GM12878 (cell line): ENCODE results near the gene GNPTG. TPM values are rescaled to one million over a fixed set of nuclear protein-coding genes. Genes with fewer than 3 reads are reported as not detected.
A peak's percentile ranks its signal among the peaks of the same experiment; 100 is the strongest.

ENCODE experiments used
- ATAC-seq: fragments of 200-7000 bp; cut with Tn5 transposase; 3 replicates; pipeline ENCODE4 v1.9.1; 2020; ENCODE audit warnings: mild to moderate bottlenecking, moderate library complexity
- BruUV-seq: library from RNA; stranded (reverse); fragments of 400-500 nt; replicated peaks from 2 replicates; lab custom pipeline; 2021; lab: Mats Ljungman, UMichigan
- CTCF ChIA-PET: fragments of 300-600 bp; sonication (Branson Sonifier 250); formaldehyde crosslinking; extraction: SDS; loops from one replicate; lab custom pipeline; 2021; ENCODE audit warnings: inconsistent platforms; lab: Yijun Ruan, JAX
- POLR2A ChIA-PET: fragments of 350-600 bp; formaldehyde crosslinking; extraction: SDS; loops from one replicate; lab custom pipeline; 2021; ENCODE audit warnings: inconsistent platforms; lab: Charles Lee
- RAD21 ChIA-PET: fragments of 300-600 bp; sonication (Branson Sonifier 250); formaldehyde crosslinking; loops from one replicate; lab custom pipeline; 2023; ENCODE audit warnings: antibody characterized with exemption; ENCODE audit not compliant: unreplicated experiment; lab: Charles Lee
- SMC1A ChIA-PET: fragments of 300-600 bp; sonication (Branson Sonifier 250); formaldehyde crosslinking; loops from one replicate; lab custom pipeline; 2023; ENCODE audit not compliant: unreplicated experiment, uncharacterized antibody; lab: Charles Lee
- DNase-seq: peaks from one replicate; pipeline ENCODE4 v3.0.0-alpha.2; 2011; ENCODE audit warnings: low read depth, low spot score
- FAIRE-seq: peaks from 3 replicates; lab custom pipeline; 2011; peaks lifted over from hg19 to GRCh38; lab: Jason Lieb, UNC
- H2AFZ ChIP-seq: 2 replicates; pipeline ENCODE4 v1.6.0; 2011; ENCODE audit warnings: low read depth, low read length, control low read depth; ENCODE audit not compliant: control insufficient read depth
- H3K27ac ChIP-seq: 2 replicates; pipeline ENCODE4 v1.5.1; 2011; ENCODE audit warnings: control low read depth; ENCODE audit not compliant: control insufficient read depth, insufficient read depth
- H3K27me3 ChIP-seq, 2 experiments: replicated peaks in 1 of 2; 2 replicates each; pipeline versions ENCODE4 v1.6.0 to v1.6.1; 2011; ENCODE audit warnings: low read length in 1 of 2; ENCODE audit not compliant: control insufficient read depth in 2 of 2, insufficient read depth in 2 of 2
- H3K36me3 ChIP-seq, 2 experiments: 2 replicates each; pipeline ENCODE4 v1.5.1; 2011; ENCODE audit warnings: low read length in 1 of 2; ENCODE audit not compliant: control insufficient read depth in 2 of 2, insufficient read depth in 2 of 2
- H3K4me1 ChIP-seq: 2 replicates; pipeline ENCODE4 v1.6.1; 2011; ENCODE audit warnings: mild to moderate bottlenecking, low read length, moderate library complexity, mixed read lengths; ENCODE audit not compliant: control insufficient read depth, insufficient read depth
- H3K4me2 ChIP-seq: 2 replicates; pipeline ENCODE4 v1.6.0; 2011; ENCODE audit warnings: control low read depth; ENCODE audit not compliant: control insufficient read depth, insufficient read depth
- H3K4me3 ChIP-seq: fragments of 200-600 bp; sonication (generic); 2 replicates; pipeline ENCODE4 v1.5.1; 2016
- H3K79me2 ChIP-seq: 2 replicates; pipeline ENCODE4 v1.6.0; 2011; ENCODE audit warnings: low read length; ENCODE audit not compliant: control insufficient read depth, insufficient read depth
- H3K9ac ChIP-seq: 2 replicates; pipeline ENCODE4 v1.8.0; 2011; ENCODE audit warnings: low read length, control low read depth, mixed read lengths; ENCODE audit not compliant: control insufficient read depth, insufficient read depth
- H3K9me3 ChIP-seq: replicated peaks from 3 replicates; pipeline ENCODE4 v1.5.1; 2011; ENCODE audit warnings: mild to moderate bottlenecking, low read length; ENCODE audit not compliant: control insufficient read depth, insufficient read depth
- H4K20me1 ChIP-seq: 2 replicates; pipeline ENCODE4 v1.6.0; 2011; ENCODE audit not compliant: control insufficient read depth, insufficient read depth
- BRCA1 ChIP-seq: IDR thresholded peaks from 2 replicates; pipeline ENCODE4 v1.6.1; 2011; ENCODE audit warnings: low read depth, low read length, improper control_type of control experiment
- CBX5 ChIP-seq: sonication (generic); IDR thresholded peaks from 2 replicates; pipeline ENCODE4 v1.6.1; 2016; ENCODE audit warnings: low read depth, moderate library complexity, mild to moderate bottlenecking, inconsistent platforms
- CHD2 ChIP-seq: IDR thresholded peaks from 2 replicates; pipeline ENCODE4 v1.6.1; 2011; ENCODE audit warnings: low read depth, low read length, improper control_type of control experiment, borderline replicate concordance
- CTCF ChIP-seq, 3 experiments: IDR thresholded peaks in 2 of 3; conservative IDR thresholded peaks in 1 of 3; 2 replicates each; pipeline ENCODE4 v1.5.1; 2011; ENCODE audit warnings: low read depth in 3 of 3, low read length in 3 of 3, mild to moderate bottlenecking in 3 of 3, control low read depth in 2 of 3, moderate library complexity in 2 of 3, inconsistent platforms in 1 of 3, mixed read lengths in 1 of 3; ENCODE audit not compliant: control insufficient read depth in 2 of 3, insufficient read depth in 1 of 3; ENCODE audit errors: extremely low read depth in 1 of 3
- NFYA ChIP-seq: IDR thresholded peaks from 2 replicates; pipeline ENCODE4 v1.6.1; 2011; ENCODE audit warnings: low read depth, mild to moderate bottlenecking, low read length, improper control_type of control experiment, borderline replicate concordance
- NR2F1 ChIP-seq: fragments of 450-650 bp; conservative IDR thresholded peaks from 2 replicates; pipeline ENCODE4 v1.6.1; 2017; ENCODE audit warnings: mild to moderate bottlenecking
- RAD21 ChIP-seq: IDR thresholded peaks from 2 replicates; pipeline ENCODE4 v1.6.1; 2011; ENCODE audit warnings: mild to moderate bottlenecking, low read depth, low read length, moderate library complexity; ENCODE audit not compliant: insufficient read depth
- WGBS: methylation state at CpG from one replicate; pipeline ENCODE4 v1.1.6; 2016; ENCODE audit warnings: low lambda C conversion rate; ENCODE audit not compliant: insufficient replicate concordance, insufficient coverage; ENCODE audit errors: missing lambda C conversion rate; 5-methylcytosine and 5-hydroxymethylcytosine counted together
- in situ Hi-C: fragments of 300-500 bp; cut with MboI; formaldehyde crosslinking; loops from 9 replicates; pipeline ENCODE4 v1.14.3; 2018; ENCODE audit warnings: mixed read lengths
- intact Hi-C: fragments of 100-400 bp; cut with micrococcal nuclease; formaldehyde crosslinking; loops from one replicate; pipeline ENCODE4 v1.14.2; 2022; ENCODE audit not compliant: unreplicated experiment
- polyA plus RNA-seq, 11 experiments: library from polyadenylated mRNA; depleted of rRNA in 4 of 11; unstranded in 6 of 11; stranded (reverse) in 5 of 11; fragments of >200 nt; fragmentation: Nextera tagmentation in 4 of 11; fragmentation: Illumina TruSeq in 1 of 11; extraction: Ambion mirVana in 4 of 11; extraction: Trizol in 1 of 11; gene quantifications; 1 replicate in 1 of 11; 2 replicates in 10 of 11; pipeline versions ENCODE4 v1.2.1 to v1.2.3, GENCODE V29; 2011 to 2016; ENCODE audit warnings: inconsistent platforms in 2 of 11, missing spikeins in 2 of 11, low read depth in 1 of 11
- total RNA-seq, 4 experiments: library from RNA; depleted of rRNA in 3 of 4; stranded (reverse); fragments of >200 nt in 3 of 4; fragmentation: Illumina TruSeq in 1 of 4; extraction: Trizol in 1 of 4; gene quantifications; 2 replicates each; pipeline versions ENCODE4 v1.2.1 to v1.2.3, GENCODE V29; 2013 to 2021

GNPTG gene
- total and polyA plus RNA-seq, 10 of the 15 experiments (the other 5 are each of a cell fraction or from before 2014, with no cell fraction given), result 0.80 to 32.6 (median 20.9) TPM

- Histone ChIP-seq H2AFZ (no peak overlapping the region), H3K4me1 (peaks cover 13% of the 10 kb centered on the region; the same call in 1 of the 2 replicates), H3K4me2 (no peak overlapping the region), H4K20me1 (no peaks in the 10 kb centered on the region), H3K36me3 (no peaks in the 10 kb centered on the region; a peak in 1 of 4 replicates), H3K4me3 (no peak overlapping the region), H3K79me2 (no peaks in the 10 kb centered on the region), H3K27ac (no peak overlapping the region), H3K27me3 (peaks cover 5 to 10% of the 10 kb centered on the region in 2 experiments; a peak in 2 of 4 replicates), H3K9me3 (peaks cover 2% of the 10 kb centered on the region; the same call in 2 of the 3 replicates), H3K9ac (no peak overlapping the region)
- in situ Hi-C loops, result no loop called here
- no peak for TF ChIP-seq BRCA1
- peak; percentile 77; the same call in 1 of the 2 replicates for TF ChIP-seq CBX5
- TF ChIP-seq NFYA, result no peak
- no peak for TF ChIP-seq NR2F1
- TF ChIP-seq CTCF (IDR thresholded peaks at IDR 0.05 in 2 of 3, conservative IDR thresholded peaks at IDR 0.05 in 1 of 3; ENCODE audit: control insufficient read depth in 2 of 3, extremely low read depth in 1 of 3, insufficient read depth in 1 of 3, low read depth in 3 of 3, low read length in 3 of 3), result peak; percentile 1 to 59 (median 53); a peak in 4 of 6 replicates
- TF ChIP-seq RAD21, result 0 out of 2 replicates have a peak, but pooled peaks have one; percentile 4
- no peak for TF ChIP-seq CHD2
- RAD21 ChIA-PET, result no interaction called here
- BruUV-seq, result no TSS peak
- CTCF ChIA-PET, result interaction anchor here (0.6 kb wide), 3 partner anchors 101 to 375 kb away, joined by 3 to 4 read pairs (median 3); no protein-coding TSS in a partner anchor
- intact Hi-C loops, result no loop called here
- POLR2A ChIA-PET, result interaction anchor here (1.0 kb wide), 1 partner anchor 12 kb away, joined by 3 read pairs; no protein-coding TSS in a partner anchor
- WGBS, result 70% methylated on average over 15 of the region's 17 CpGs
- SMC1A ChIA-PET, result no interaction called here
- DNase-seq, result no peak
- ATAC-seq, result peak; percentile 17; the same call in 1 of the 3 replicates
- no peak for FAIRE-seq
These were observed 21.3 kb upstream of the GNPTG start for GRCh38 chr16:1330260-1330914.
